Mesothelial cell of epicardium (in vitro differentiated cells): ENCODE results near the gene PEX7. TPM values are rescaled to one million over a fixed set of nuclear protein-coding genes. Genes with fewer than 3 reads are reported as not detected.
"Not testable (repeated sequence)": the region's sequence is repeated elsewhere in the genome, so short reads cannot be mapped to it uniquely, and the experiment has no call there.

Experiments
- DNase-seq, 2 experiments: peaks; one replicate each; pipeline ENCODE4 v3.0.0; 2021; ENCODE audit warnings: low spot score in 2 of 2; ENCODE audit not compliant: unreplicated experiment in 2 of 2
- H3K27ac Mint-ChIP-seq: 2 replicates; pipeline ENCODE4 v1.8.0; 2021; ENCODE audit warnings: mixed read lengths
- H3K27me3 Mint-ChIP-seq: 2 replicates; pipeline ENCODE4 v1.8.0; 2021; ENCODE audit warnings: low read depth, mixed read lengths
- H3K36me3 Mint-ChIP-seq: 2 replicates; pipeline ENCODE4 v1.8.0; 2021; ENCODE audit warnings: mixed read lengths
- H3K4me1 Mint-ChIP-seq: 2 replicates; pipeline ENCODE4 v1.8.0; 2021; ENCODE audit warnings: mixed read lengths
- H3K4me3 Mint-ChIP-seq: 2 replicates; pipeline ENCODE4 v1.8.0; 2021; ENCODE audit warnings: mild to moderate bottlenecking, moderate library complexity, mixed read lengths
- H3K9me3 Mint-ChIP-seq: 2 replicates; pipeline ENCODE4 v1.8.0; 2021; ENCODE audit warnings: mixed read lengths
- total RNA-seq: library from RNA; stranded (reverse); gene quantifications from 3 replicates; pipeline ENCODE4 v1.2.1, GENCODE V29; 2021
- TF ChIP-seq, protein P1 (sequence below): fragments of 200-600 bp; sonication (generic); IDR thresholded peaks from one replicate; pipeline ENCODE4 v1.5.0; 2021; ENCODE audit warnings: antibody characterized with exemption; ENCODE audit not compliant: unreplicated experiment

Gene PEX7
- total RNA-seq, 1 donor from 2014 or later: 8.3 TPM

DNA sequence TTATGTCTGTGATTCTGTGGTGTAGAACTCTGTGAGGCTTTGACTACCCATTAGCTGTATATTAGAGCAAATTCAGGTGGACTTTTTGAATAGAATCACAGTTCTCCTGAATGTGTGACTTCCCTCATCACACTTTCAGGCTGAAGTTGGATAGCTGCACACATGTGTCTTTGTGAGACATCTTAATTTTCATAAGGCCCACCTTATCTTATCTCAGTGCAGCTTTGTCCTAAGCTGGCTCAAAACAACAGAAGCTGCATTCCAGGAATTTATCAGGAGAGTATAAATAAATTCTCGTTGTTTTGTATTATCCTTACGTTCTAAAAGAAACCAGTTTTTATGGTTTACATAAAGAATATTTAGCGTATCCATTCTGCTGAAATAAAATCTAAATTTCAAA is 73.5 kb downstream of the PEX7 start:
- Mint-ChIP-seq H3K36me3 (peaks cover 15% of the 10 kb centered on the region), H3K4me1 (peaks cover 10% of the 10 kb centered on the region), H3K27me3 (no peaks in the 10 kb centered on the region), H3K27ac (no peak overlapping the region), H3K9me3 (no peaks in the 10 kb centered on the region), H3K4me3 (no peak overlapping the region)
- TF ChIP-seq, protein P1, sequence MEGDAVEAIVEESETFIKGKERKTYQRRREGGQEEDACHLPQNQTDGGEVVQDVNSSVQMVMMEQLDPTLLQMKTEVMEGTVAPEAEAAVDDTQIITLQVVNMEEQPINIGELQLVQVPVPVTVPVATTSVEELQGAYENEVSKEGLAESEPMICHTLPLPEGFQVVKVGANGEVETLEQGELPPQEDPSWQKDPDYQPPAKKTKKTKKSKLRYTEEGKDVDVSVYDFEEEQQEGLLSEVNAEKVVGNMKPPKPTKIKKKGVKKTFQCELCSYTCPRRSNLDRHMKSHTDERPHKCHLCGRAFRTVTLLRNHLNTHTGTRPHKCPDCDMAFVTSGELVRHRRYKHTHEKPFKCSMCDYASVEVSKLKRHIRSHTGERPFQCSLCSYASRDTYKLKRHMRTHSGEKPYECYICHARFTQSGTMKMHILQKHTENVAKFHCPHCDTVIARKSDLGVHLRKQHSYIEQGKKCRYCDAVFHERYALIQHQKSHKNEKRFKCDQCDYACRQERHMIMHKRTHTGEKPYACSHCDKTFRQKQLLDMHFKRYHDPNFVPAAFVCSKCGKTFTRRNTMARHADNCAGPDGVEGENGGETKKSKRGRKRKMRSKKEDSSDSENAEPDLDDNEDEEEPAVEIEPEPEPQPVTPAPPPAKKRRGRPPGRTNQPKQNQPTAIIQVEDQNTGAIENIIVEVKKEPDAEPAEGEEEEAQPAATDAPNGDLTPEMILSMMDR: no peak
- DNase-seq: no peak

DNA sequence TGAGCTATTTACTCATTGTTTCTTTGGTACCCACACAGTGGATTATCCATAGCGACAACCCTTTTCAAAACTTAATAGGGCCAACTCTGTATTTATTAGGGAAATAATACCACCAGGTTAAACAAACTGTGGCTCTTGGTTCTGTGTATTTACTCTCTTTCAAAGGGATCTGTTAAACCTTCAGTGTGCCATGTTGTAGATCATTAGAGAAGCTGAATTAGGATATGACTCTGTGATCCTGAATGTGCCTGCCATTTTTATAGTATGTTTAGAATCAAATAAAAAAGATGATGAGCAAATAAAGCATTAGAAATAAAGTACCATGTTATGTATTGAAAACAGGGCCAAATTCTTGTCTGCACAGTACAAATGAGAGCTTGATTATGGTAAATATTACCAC is 74.7 kb downstream of the PEX7 start:
- TF ChIP-seq, protein P1: no peak
- Mint-ChIP-seq H3K4me1 (peaks cover 6% of the 10 kb centered on the region), H3K4me3 (no peak overlapping the region), H3K9me3 (no peaks in the 10 kb centered on the region), H3K27ac (no peak overlapping the region), H3K36me3 (peaks cover 23% of the 10 kb centered on the region), H3K27me3 (no peaks in the 10 kb centered on the region)
- DNase-seq: no peak

DNA sequence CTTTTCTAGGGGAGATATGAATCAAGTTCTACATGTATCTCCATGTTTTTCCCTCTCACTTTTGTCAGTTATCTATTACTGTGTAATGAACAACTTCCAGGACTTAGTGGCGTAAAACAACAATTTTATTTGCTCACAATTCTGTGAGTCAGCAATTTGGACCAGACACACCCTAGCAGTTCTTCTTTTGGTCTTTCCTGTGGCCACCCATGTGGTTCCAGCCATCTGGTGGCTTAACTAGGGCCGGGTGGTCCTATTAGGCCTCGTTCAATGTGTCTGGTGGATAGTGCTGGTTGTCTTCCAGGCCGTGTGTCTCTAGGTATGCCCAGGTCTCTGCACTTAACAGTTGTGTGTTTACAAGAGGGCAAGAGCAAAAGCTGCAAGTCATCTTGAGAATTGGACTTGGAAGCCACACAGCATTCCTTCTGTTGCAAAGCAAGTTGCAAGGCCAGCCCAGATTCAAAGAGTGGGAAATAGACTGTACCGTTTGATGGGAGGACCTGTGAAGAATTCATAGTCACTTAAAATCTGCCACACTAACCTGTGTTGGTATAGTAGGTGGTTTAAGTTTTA is 78.9 kb downstream of the PEX7 start:
- DNase-seq: no peak
- H3K9me3 Mint-ChIP-seq: no peaks in the 10 kb centered on the region
- H3K27ac Mint-ChIP-seq: no peak overlapping the region
- H3K4me1 Mint-ChIP-seq: no peaks in the 10 kb centered on the region
- TF ChIP-seq, protein P1: no peak
- no peaks in the 10 kb centered on the region for H3K27me3 Mint-ChIP-seq
- H3K36me3 Mint-ChIP-seq: peaks cover 21% of the 10 kb centered on the region
- no peak overlapping the region for H3K4me3 Mint-ChIP-seq

DNA sequence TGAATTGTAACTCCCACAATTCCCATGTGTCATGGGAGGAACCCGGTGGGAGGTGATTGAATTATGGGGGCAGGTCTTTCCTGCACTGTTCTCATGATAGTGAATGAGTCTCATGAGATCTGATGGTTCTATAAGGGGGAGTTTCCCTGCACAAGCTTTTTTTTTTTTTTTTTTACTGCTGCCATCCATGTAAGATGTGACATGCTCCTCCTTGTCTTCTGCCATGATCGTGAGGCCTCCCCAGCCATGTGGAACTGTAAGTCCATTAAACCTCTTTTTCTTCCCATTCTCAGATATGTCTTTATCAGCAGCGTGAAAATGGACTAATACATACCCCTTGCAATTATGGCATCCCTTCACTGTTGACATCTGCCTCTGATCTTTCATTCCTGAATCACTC is 82.1 kb downstream of the PEX7 start:
- H3K27me3 Mint-ChIP-seq, H3K4me1 Mint-ChIP-seq, H3K27ac Mint-ChIP-seq, DNase-seq, H3K4me3 Mint-ChIP-seq, H3K9me3 Mint-ChIP-seq: not testable (repeated sequence)
- peaks cover 16% of the 10 kb centered on the region for H3K36me3 Mint-ChIP-seq

DNA sequence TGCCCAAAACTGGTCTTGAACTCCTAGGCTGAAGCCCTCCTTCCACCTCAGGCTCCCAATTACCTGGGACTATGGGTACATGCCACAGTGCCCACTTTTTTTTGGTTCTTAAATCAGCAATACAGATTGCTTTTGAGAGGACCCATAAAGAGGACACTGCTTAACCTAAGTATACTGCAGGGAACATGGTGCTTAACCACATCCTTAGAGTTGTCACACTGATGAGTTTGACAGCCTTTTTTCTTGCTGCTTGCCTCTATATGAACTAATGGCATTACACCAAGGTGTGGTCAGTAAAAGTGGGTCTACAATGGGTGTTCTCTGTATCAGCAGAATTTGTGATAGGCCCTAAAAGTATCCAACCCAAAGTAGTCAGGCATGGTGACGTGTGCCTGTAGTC is 92.6 kb downstream of the PEX7 start:
- H3K27me3 Mint-ChIP-seq: peaks cover 18% of the 10 kb centered on the region
- H3K4me1 Mint-ChIP-seq: no peaks in the 10 kb centered on the region
- TF ChIP-seq, protein P1: no peak
- H3K9me3 Mint-ChIP-seq: no peaks in the 10 kb centered on the region
- no peak overlapping the region for H3K4me3 Mint-ChIP-seq
- peaks cover 27% of the 10 kb centered on the region for H3K36me3 Mint-ChIP-seq
- no peak overlapping the region for H3K27ac Mint-ChIP-seq
- DNase-seq: no peak

DNA sequence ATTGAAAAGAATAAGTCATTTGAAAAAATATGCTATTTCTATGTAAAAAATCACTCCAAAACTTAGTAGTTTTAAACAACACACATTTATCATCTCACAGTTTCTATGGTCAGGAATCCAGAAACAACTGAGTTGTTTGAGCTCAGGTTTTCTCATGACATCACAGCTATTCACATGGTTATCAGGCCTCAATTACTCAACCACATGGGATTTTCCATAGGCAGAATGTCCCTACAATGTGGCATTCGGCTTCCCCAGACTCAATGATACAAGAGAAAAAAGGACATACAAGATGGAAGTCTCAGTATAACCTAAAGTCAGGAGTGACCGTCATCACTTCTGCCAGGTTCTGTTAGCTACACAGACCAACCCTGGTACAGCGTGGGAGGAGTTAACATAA is 96.3 kb downstream of the PEX7 start:
- peaks cover 12% of the 10 kb centered on the region for H3K4me1 Mint-ChIP-seq
- no peak overlapping the region for H3K27ac Mint-ChIP-seq
- DNase-seq: no peak
- H3K27me3 Mint-ChIP-seq: peaks cover 50% of the 10 kb centered on the region
- H3K9me3 Mint-ChIP-seq: no peaks in the 10 kb centered on the region
- no peak overlapping the region for H3K4me3 Mint-ChIP-seq
- H3K36me3 Mint-ChIP-seq: peaks cover 18% of the 10 kb centered on the region
- TF ChIP-seq, protein P1: no peak
